Endothelial cell (in vitro differentiated cells): ENCODE data around the gene GDPD5. TPM values are rescaled to one million over a fixed set of nuclear protein-coding genes. Genes with fewer than 3 reads are reported as not detected.
A peak's percentile ranks its signal among the peaks of the same experiment; 100 is the strongest.

Source experiments
- DNase-seq: peaks from one replicate; pipeline ENCODE4 v3.0.0; 2021; ENCODE audit warnings: low spot score
- H3K27ac Mint-ChIP-seq: one replicate; pipeline ENCODE4 v1.8.0; 2021; ENCODE audit warnings: mixed read lengths, inconsistent platforms; ENCODE audit not compliant: unreplicated experiment
- H3K27me3 Mint-ChIP-seq: one replicate; pipeline ENCODE4 v1.8.0; 2021; ENCODE audit warnings: mild to moderate bottlenecking, moderate library complexity, mixed read lengths, inconsistent platforms; ENCODE audit not compliant: unreplicated experiment
- H3K36me3 Mint-ChIP-seq: one replicate; pipeline ENCODE4 v1.8.0; 2021; ENCODE audit warnings: mild to moderate bottlenecking, low read depth, mixed read lengths, inconsistent platforms; ENCODE audit not compliant: unreplicated experiment
- H3K4me1 Mint-ChIP-seq: one replicate; pipeline ENCODE4 v1.8.0; 2021; ENCODE audit warnings: mild to moderate bottlenecking, mixed read lengths, inconsistent platforms; ENCODE audit not compliant: unreplicated experiment
- H3K4me3 Mint-ChIP-seq: one replicate; pipeline ENCODE4 v1.8.0; 2021; ENCODE audit warnings: mild to moderate bottlenecking, mixed read lengths, inconsistent platforms; ENCODE audit not compliant: unreplicated experiment
- H3K9me3 Mint-ChIP-seq: one replicate; pipeline ENCODE4 v1.8.0; 2021; ENCODE audit warnings: mixed read lengths, inconsistent platforms; ENCODE audit not compliant: unreplicated experiment
- CTCF ChIP-seq: fragments of 200-600 bp; sonication (generic); IDR thresholded peaks from one replicate; pipeline ENCODE4 v1.5.0; 2021; ENCODE audit warnings: antibody characterized with exemption; ENCODE audit not compliant: unreplicated experiment
- total RNA-seq: library from RNA; stranded (reverse); fragmentation: NEBNext Ultra II Directional; extraction: Animal tissue kit (Norgen Biotek cat#: 25700); gene quantifications from one replicate; pipeline ENCODE4 v1.2.1, GENCODE V29; 2021; ENCODE audit not compliant: unreplicated experiment

Gene GDPD5
- total RNA-seq, 1 donor from 2014 or later = 674 TPM

DNA sequence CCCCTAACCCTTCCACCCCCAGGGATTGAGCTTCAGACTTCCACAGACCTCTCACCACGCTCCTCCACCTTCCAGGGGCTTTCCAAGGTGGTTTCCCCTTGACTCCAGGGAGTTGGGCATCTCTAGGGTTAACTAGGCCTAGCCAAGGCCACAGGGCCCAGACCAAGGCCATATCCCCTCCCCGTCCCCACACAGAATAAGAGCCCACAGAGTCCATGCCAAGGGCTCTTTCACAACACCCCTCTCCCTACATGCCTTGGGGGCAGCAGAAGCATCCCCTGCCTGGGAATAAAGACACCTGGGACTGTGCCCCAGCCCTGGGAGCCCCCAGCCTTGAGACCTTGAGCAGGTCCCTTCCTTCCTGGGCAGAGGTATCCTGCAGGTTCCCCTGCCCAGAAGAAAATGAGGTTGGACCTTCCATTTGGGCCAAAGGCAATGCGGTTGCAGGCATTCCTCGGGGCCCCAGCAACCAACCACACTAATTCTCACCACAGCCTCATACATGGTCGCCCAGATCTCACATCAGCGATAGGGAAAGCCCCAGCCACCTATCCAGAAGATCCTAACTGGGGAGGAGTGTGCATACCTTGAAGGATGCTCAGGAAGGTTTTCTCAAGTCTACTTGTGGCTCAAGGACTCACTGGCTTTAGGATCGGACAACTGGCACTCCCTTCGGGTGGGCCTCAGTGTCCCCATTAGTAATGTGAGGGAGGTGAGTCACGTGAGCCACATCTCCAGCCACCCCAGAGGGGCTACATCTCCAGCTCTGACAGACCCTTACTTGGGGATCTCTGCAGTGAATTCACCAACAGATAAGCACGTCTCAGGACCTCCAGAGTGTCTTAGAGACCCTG, 1.7 kb downstream of the GDPD5 start:
- peaks cover 14% of the 10 kb centered on the region for H3K27me3 Mint-ChIP-seq
- H3K36me3 Mint-ChIP-seq = peaks cover 57% of the 10 kb centered on the region
- peak overlapping the region; percentile 83 for H3K27ac Mint-ChIP-seq
- H3K9me3 Mint-ChIP-seq = no peaks in the 10 kb centered on the region
- H3K4me3 Mint-ChIP-seq = peak overlapping the region; percentile 98
- H3K4me1 Mint-ChIP-seq = peaks cover 75% of the 10 kb centered on the region
- no peak for DNase-seq
- TF ChIP-seq CTCF = no peak

DNA sequence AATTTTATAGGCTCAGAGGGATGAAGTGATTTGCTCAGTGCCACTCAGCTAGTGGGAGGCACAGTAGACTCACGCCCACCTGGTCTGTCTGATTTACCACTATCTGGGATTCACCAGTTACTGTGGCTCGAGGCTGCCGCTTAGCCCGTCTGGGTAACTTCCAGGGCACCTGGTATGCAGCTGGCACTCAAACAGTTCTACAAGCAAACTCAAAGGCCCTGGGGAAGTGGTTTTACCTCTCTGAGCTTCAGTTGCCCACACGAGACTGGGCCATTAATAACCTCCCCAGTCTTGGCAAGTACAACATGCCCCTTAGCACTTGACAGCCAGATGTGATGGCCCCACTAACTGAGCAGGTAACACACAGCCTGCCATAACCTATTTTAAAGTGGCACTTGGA, 2.6 kb downstream of the GDPD5 start:
- Mint-ChIP-seq H3K4me3 (peak overlapping the region; percentile 98), H3K36me3 (peaks cover 53% of the 10 kb centered on the region)

DNA sequence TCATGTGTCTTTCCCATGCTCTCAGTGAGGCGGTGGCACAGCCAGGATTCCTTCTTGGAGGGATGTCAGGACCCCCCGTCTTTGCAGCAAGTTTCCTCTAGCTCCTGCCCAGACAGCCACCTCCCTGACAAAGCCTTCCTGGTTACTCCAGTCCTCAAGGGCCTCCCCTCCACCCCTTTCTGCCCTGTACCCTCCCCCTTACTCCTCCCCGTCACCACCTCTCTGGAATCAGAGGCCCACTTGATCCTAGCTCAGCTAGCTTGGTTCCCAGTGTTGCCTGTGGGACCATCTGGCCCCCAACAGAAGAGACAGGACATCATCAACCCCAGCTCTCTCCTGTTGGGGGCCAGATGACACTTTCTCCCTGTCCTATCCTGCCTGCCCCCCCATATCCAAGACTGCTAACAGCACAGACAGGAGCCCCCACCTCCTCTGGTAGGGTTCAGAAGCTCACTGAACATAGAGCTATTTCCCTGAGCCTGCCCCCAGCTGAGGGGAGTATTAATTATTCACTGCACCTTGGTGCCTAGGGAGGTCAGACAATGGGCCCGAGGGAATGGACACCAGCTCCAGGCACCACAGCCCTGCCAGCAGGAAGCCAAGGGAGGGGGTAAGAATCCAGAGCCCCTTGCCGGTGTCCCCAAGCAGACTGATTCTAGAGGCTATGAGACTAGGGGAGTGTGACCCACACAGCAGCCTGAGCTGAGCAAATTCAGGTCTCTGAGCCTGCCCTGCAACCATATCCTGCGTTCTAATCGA, 3.3 kb downstream of the GDPD5 start:
- Mint-ChIP-seq H3K27ac (peak overlapping the region; percentile 64), H3K27me3 (peaks cover 14% of the 10 kb centered on the region), H3K36me3 (peaks cover 51% of the 10 kb centered on the region), H3K9me3 (no peaks in the 10 kb centered on the region), H3K4me1 (peaks cover 75% of the 10 kb centered on the region), H3K4me3 (peak overlapping the region; percentile 98)
- no peak for TF ChIP-seq CTCF
- DNase-seq = no peak

More for the DNA sequence above, 2.6 kb downstream of the GDPD5 start:
- Mint-ChIP-seq H3K4me1 (peaks cover 73% of the 10 kb centered on the region), H3K27me3 (peaks cover 14% of the 10 kb centered on the region), H3K9me3 (no peaks in the 10 kb centered on the region), H3K27ac (peak overlapping the region; percentile 64)
- no peak for TF ChIP-seq CTCF
- DNase-seq = no peak

DNA sequence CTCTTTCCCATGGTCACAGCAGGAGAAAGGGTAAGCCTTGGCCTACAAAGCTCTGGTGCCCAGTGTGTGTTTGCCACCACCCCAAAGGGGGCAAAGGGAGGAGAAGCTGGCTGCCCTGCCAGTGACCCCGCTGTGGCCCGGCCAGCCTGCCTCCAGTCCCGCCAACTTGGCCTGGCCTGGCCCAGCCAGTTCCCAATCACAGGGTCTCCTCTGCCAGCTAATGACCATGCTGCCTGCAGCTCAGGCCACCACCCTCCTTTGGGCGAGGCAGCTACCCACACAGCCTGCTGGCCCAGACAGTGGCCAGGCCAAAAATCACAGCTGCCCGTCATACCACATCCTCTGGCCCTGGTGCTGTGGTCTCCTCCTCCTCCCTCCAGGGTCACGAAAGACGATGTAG, 5.1 kb downstream of the GDPD5 start:
- TF ChIP-seq CTCF = no peak
- H3K27me3 Mint-ChIP-seq = peaks cover 13% of the 10 kb centered on the region
- H3K27ac Mint-ChIP-seq = no peak overlapping the region
- no peak for DNase-seq
- no peak overlapping the region for H3K4me3 Mint-ChIP-seq
- H3K4me1 Mint-ChIP-seq = peaks cover 79% of the 10 kb centered on the region
- no peaks in the 10 kb centered on the region for H3K9me3 Mint-ChIP-seq
- H3K36me3 Mint-ChIP-seq = peaks cover 58% of the 10 kb centered on the region
